ENCODE measurements around the gene DNPH1.

The DNPH1 gene

GRCh38 chr6:43207286-43207685 lies 22.0 kb downstream of the DNPH1 start:
- DNase-seq = no peak

- no peak for DNase-seq
These were observed 23.4 kb downstream of the DNPH1 start for GRCh38 chr6:43205849-43206248.

- DNase-seq = no peak
These were observed 24.8 kb downstream of the DNPH1 start for GRCh38 chr6:43204271-43205105.

DNA sequence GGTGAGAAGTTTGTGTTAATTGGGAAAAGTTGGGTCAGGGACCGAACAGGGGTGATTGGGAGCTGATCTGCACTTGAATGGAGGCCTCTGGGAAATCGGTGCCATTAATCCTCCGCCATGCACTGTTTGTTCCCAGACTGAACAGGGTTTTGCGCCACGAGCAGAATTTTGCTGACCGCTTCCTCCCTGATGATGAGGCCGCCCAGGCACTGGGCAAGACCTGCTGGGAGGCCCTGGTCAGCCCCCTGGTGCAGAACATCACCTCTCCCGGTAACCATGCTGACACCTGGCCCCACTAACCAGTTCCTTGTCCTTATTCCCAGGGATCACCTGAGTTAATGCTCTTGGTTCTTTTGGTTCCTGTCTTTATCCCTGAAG lies 25.6 kb downstream of the DNPH1 start:
- no peak for DNase-seq

GRCh38 chr6:43203029-43203717 lies 26.1 kb downstream of the DNPH1 start:
- DNase-seq = no peak

GRCh38 chr6:43202451-43202850 lies 26.8 kb downstream of the DNPH1 start:
- no peak for DNase-seq

GRCh38 chr6:43200541-43200940 lies 28.7 kb downstream of the DNPH1 start:
- no peak for DNase-seq

- no peak for DNase-seq
These were observed 29.4 kb downstream of the DNPH1 start for GRCh38 chr6:43199912-43200311.

DNA sequence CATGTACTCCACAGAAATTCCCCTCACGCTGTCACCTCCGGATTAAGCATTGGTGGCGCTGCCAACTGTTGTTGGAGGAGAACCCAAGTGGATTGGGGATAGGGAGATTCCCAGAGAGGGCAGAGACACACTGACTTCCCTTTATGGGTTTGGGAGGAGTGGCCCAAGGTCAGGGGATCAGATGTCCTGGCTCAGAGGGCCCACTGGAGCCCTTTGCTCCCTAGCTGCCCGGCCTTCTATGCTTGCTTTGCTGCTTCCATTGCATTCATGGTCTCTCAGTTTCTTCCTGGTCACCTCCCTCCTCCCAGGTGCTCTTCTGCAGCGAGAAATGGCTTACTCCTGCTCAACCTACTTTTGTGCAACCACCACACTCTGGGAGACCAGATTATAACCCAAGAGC lies 32.9 kb downstream of the DNPH1 start:
- DNase-seq = no peak

DNA sequence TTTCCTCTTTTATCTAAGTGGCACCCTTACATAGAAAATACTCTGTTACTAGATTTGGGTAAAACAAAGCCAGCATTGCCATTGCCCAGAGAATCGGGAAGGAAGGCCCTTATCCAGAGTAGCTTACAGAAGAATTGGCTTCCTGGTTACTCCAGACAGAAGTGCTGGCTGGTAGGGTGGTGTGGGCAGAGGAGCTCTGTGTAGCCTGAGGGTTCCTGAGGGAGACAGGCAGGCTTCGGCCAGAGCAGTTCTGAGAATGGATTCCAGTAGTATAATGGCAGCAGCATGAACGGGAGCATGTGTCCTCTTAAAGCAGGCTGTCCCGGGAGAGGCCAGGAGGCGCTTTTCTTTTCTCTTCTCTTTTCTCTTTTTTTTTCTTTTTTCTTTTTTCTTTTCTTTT lies 35.4 kb downstream of the DNPH1 start:
- no peak for DNase-seq

- no peak for DNase-seq
These were observed 36.4 kb downstream of the DNPH1 start for GRCh38 chr6:43192911-43193310.

- DNase-seq = no peak
These were observed 39.4 kb downstream of the DNPH1 start for GRCh38 chr6:43189776-43190304.

- DNase-seq = no peak
These were observed 40.9 kb downstream of the DNPH1 start for GRCh38 chr6:43188426-43188825.

- no peak for DNase-seq
These were observed 41.5 kb downstream of the DNPH1 start for GRCh38 chr6:43187821-43188220.

GRCh38 chr6:43186706-43187105 lies 42.6 kb downstream of the DNPH1 start:
- no peak for DNase-seq

- no peak for DNase-seq
These were observed 43.3 kb downstream of the DNPH1 start for GRCh38 chr6:43186019-43186418.

DNA sequence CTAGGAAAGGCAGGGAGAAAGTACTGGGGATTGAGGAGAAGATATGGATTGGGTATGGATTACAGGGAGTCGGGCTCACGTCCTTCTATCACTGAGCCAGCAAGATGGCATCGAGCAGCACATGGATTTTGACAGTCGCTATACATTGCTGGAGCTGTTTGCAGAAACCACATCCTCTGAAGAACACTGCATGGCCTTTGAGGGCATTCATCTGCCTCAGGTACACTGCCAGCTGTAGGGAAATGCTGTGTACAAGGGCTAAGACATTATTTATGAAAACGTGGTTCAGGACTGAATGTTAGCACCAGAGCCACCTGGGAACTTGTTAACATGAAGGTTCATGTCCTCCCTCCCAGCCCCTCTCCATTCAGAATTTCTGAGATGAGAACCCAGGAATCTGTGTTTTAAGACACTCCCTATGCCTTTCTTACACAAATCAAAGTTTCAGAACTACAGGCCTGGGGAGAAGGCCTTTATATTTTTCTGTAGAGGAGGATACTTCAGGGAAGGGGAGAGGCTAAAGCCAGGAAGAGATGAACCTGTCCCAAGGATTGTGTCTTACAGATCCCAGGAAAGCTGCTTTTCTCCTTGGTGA lies 43.8 kb downstream of the DNPH1 start:
- DNase-seq = no peak

DNA sequence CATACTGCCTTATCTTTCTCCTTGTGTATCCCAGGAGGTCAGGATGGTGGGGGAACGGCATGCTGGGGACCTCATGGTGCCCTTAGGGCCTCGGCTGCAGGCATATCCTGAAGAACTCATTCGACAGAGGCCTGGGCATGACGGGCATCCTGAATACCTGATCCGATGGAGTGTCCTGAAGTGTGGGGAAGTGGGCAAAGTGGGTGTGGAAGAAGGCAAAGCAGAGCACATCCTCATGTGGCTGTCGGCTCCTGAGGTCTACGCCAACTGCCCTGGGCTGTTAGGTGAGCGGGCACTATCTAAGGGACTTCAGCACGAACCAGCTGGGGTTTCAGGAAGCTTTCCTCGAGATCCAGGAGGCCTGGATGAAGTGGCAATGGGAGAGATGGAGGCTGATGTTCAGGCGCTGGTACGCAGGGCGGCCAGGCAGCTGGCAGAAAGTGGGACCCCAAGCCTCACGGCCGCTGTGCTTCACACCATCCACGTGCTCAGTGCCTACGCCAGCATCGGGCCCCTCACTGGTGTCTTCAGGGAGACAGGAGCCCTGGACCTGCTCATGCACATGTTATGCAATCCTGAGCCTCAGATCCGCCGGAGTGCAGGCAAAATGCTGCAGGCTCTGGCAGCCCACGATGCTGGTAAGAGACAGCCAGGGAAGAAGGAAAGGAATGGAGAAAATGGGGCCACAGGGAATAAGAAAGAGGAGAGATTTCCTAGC lies 44.9 kb downstream of the DNPH1 start:
- DNase-seq = no peak

GRCh38 chr6:43183441-43183840 lies 45.8 kb downstream of the DNPH1 start:
- no peak for DNase-seq

GRCh38 chr6:43181942-43182860 lies 47.1 kb downstream of the DNPH1 start, which contains the start of gene CUL9:
Gene CUL9 (plus strand): TSS chr6:43182196. CDS start chr6:43184311, 2,115 bp downstream.
- DNase-seq = no peak

DNA sequence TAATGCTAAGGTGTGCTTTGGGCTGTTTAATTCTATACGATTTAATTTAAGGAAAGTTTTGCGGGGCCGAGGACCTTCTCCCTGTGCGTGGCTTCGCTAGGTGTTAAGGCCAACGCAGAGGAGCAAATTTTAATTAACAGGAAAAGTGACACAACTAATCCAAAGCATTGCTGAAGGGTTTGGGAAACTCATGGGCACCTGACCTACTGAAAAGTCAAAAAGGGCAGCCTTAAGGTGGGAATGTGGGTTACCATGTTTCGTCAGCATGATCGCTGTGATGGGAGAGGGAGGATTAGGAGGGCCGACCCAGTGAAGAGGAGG lies 47.7 kb downstream of the DNPH1 start:
- DNase-seq = no peak

DNA sequence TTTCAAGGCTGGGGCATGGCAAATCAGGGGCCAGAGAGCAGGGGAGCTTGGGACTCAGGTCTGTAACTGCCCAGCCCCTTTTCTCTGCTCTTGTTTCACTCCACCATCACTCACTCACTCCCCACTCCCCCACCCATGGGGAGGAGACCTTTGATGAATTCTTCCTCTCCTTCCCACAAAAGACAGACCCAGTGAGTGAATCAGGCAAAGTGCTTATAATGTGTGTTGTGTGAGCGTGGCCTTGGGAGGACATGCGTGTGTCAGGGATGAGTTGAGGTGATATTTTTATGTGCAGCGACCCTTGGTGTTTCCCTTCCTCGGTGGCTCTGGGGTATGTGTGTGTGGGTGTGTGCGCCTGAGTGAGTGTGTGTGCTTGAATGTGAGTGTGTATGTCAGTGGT lies 48.3 kb downstream of the DNPH1 start:
- DNase-seq = no peak

Measured in amniotic stem cell (primary cell).